WTC11 (cell line): ENCODE measurements around the gene CNTRL.

Experiments
- CREB1 ChIP-seq: sonication (generic); formaldehyde crosslinking; IDR thresholded peaks from 2 replicates; pipeline ENCODE4 v1.8.0; 2023; ENCODE audit warnings: mild to moderate bottlenecking, missing genetic modification reagents
- ETV6 ChIP-seq: sonication (generic); formaldehyde crosslinking; IDR thresholded peaks from 2 replicates; pipeline ENCODE4 v1.8.1; 2022; ENCODE audit warnings: mild to moderate bottlenecking, missing genetic modification reagents
- FOXJ3 ChIP-seq: sonication (generic); formaldehyde crosslinking; IDR thresholded peaks from 2 replicates; pipeline ENCODE4 v1.9.0; 2021; ENCODE audit warnings: missing genetic modification reagents, mild to moderate bottlenecking, borderline replicate concordance
- IRF1 ChIP-seq: sonication (generic); formaldehyde crosslinking; IDR thresholded peaks from 2 replicates; pipeline ENCODE4 v1.8.0; 2023; ENCODE audit warnings: missing genetic modification reagents
- SP1 ChIP-seq: sonication (generic); formaldehyde crosslinking; conservative IDR thresholded peaks from 2 replicates; pipeline ENCODE4 v1.8.1; 2022; ENCODE audit warnings: missing genetic modification reagents
- USF1 ChIP-seq: sonication (generic); formaldehyde crosslinking; IDR thresholded peaks from 2 replicates; pipeline ENCODE4 v1.8.0; 2022; ENCODE audit warnings: mild to moderate bottlenecking, missing genetic modification reagents
- ZBTB21 ChIP-seq: sonication (generic); formaldehyde crosslinking; IDR thresholded peaks from 2 replicates; pipeline ENCODE4 v1.8.1; 2023; ENCODE audit warnings: mild to moderate bottlenecking, missing genetic modification reagents, borderline replicate concordance
- ZNF263 ChIP-seq: sonication (generic); formaldehyde crosslinking; IDR thresholded peaks from 2 replicates; pipeline ENCODE4 v1.8.1; 2022; ENCODE audit warnings: low read depth, mild to moderate bottlenecking, moderate library complexity, missing genetic modification reagents
- TF ChIP-seq, protein P1 (sequence below): fragments of 200-600 bp; IDR thresholded peaks from 2 replicates; pipeline ENCODE4 v1.8.0; 2022; ENCODE audit warnings: antibody characterized with exemption
- TF ChIP-seq, protein P2 (sequence below): fragments of 250-450 bp; sonication (Bioruptor Pico); IDR thresholded peaks from 2 replicates; pipeline ENCODE4 v1.9.0; 2021; ENCODE audit warnings: moderate library complexity, mild to moderate bottlenecking, inconsistent platforms, borderline replicate concordance
- TF ChIP-seq, protein P3 (sequence below): sonication (generic); formaldehyde crosslinking; IDR thresholded peaks from 2 replicates; pipeline ENCODE4 v1.8.1; 2023; ENCODE audit warnings: mild to moderate bottlenecking, moderate library complexity, missing genetic modification reagents
- TF ChIP-seq, protein P4 (sequence below): sonication (generic); formaldehyde crosslinking; IDR thresholded peaks from 2 replicates; pipeline ENCODE4 v1.8.1; 2022; ENCODE audit warnings: low read depth, mild to moderate bottlenecking, moderate library complexity, missing genetic modification reagents, borderline replicate concordance
- TF ChIP-seq, protein P5 (sequence below): sonication (generic); formaldehyde crosslinking; IDR thresholded peaks from 2 replicates; pipeline ENCODE4 v1.8.0; 2022; ENCODE audit warnings: mild to moderate bottlenecking, missing genetic modification reagents

GRCh38 chr9:121200356-121200755, 125.6 kb downstream of the CNTRL start:
- no peak for TF ChIP-seq ETV6
- TF ChIP-seq, protein P1, sequence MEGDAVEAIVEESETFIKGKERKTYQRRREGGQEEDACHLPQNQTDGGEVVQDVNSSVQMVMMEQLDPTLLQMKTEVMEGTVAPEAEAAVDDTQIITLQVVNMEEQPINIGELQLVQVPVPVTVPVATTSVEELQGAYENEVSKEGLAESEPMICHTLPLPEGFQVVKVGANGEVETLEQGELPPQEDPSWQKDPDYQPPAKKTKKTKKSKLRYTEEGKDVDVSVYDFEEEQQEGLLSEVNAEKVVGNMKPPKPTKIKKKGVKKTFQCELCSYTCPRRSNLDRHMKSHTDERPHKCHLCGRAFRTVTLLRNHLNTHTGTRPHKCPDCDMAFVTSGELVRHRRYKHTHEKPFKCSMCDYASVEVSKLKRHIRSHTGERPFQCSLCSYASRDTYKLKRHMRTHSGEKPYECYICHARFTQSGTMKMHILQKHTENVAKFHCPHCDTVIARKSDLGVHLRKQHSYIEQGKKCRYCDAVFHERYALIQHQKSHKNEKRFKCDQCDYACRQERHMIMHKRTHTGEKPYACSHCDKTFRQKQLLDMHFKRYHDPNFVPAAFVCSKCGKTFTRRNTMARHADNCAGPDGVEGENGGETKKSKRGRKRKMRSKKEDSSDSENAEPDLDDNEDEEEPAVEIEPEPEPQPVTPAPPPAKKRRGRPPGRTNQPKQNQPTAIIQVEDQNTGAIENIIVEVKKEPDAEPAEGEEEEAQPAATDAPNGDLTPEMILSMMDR, result no peak
- no peak for TF ChIP-seq ZNF263 (CRISPR knock-in tag)
- TF ChIP-seq FOXJ3, result no peak
- TF ChIP-seq IRF1 (CRISPR knock-in tag), result no peak
- TF ChIP-seq, protein P2, sequence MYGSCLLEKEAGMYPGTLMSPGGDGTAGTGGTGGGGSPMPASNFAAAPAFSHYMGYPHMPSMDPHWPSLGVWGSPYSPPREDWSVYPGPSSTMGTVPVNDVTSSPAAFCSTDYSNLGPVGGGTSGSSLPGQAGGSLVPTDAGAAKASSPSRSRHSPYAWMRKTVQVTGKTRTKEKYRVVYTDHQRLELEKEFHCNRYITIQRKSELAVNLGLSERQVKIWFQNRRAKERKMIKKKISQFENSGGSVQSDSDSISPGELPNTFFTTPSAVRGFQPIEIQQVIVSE, result no peak
- TF ChIP-seq, protein P3, sequence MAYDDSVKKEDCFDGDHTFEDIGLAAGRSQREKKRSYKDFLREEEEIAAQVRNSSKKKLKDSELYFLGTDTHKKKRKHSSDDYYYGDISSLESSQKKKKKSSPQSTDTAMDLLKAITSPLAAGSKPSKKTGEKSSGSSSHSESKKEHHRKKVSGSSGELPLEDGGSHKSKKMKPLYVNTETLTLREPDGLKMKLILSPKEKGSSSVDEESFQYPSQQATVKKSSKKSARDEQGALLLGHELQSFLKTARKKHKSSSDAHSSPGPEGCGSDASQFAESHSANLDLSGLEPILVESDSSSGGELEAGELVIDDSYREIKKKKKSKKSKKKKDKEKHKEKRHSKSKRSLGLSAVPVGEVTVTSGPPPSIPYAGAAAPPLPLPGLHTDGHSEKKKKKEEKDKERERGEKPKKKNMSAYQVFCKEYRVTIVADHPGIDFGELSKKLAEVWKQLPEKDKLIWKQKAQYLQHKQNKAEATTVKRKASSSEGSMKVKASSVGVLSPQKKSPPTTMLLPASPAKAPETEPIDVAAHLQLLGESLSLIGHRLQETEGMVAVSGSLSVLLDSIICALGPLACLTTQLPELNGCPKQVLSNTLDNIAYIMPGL (CRISPR knock-in tag), result no peak
- no peak for TF ChIP-seq USF1 (CRISPR knock-in tag)
- TF ChIP-seq CREB1, result no peak
- TF ChIP-seq, protein P4, sequence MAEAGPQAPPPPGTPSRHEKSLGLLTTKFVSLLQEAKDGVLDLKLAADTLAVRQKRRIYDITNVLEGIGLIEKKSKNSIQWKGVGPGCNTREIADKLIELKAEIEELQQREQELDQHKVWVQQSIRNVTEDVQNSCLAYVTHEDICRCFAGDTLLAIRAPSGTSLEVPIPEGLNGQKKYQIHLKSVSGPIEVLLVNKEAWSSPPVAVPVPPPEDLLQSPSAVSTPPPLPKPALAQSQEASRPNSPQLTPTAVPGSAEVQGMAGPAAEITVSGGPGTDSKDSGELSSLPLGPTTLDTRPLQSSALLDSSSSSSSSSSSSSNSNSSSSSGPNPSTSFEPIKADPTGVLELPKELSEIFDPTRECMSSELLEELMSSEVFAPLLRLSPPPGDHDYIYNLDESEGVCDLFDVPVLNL, result no peak
- TF ChIP-seq ZBTB21 (CRISPR knock-in tag), result no peak
- TF ChIP-seq, protein P5, sequence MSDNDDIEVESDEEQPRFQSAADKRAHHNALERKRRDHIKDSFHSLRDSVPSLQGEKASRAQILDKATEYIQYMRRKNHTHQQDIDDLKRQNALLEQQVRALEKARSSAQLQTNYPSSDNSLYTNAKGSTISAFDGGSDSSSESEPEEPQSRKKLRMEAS, result no peak
- TF ChIP-seq SP1 (CRISPR knock-in tag), result no peak
